AG04449 (cell line): Measurements from ENCODE around the gene PTGDR2.

Source experiments
- CTCF ChIA-PET: fragments of 350-600 bp; formaldehyde crosslinking; extraction: SDS; loops from one replicate; lab custom pipeline; 2021; ENCODE audit warnings: antibody characterized with exemption; lab: Yijun Ruan, JAX
- POLR2A ChIA-PET: fragments of 400-600, 350-600 bp; formaldehyde crosslinking; extraction: SDS; loops from one replicate; lab custom pipeline; 2020; ENCODE audit warnings: antibody characterized with exemption, inconsistent platforms; lab: Yijun Ruan, JAX
- DNase-seq: peaks from one replicate; pipeline ENCODE4 v3.0.0-alpha.2; 2010; ENCODE audit warnings: low read depth, low spot score
- H3K4me3 ChIP-seq: 2 replicates; pipeline ENCODE4 v1.5.1; 2011; ENCODE audit warnings: low read depth, mild to moderate bottlenecking, control low read depth, low read length
- TF ChIP-seq, protein P1 (sequence below): IDR thresholded peaks from one replicate; pipeline ENCODE4 v1.5.1; 2011; ENCODE audit warnings: mild to moderate bottlenecking, moderate library complexity, low read length, control low read depth, inconsistent platforms; ENCODE audit not compliant: insufficient read depth; ENCODE audit errors: missing control alignments

The PTGDR2 gene

DNA sequence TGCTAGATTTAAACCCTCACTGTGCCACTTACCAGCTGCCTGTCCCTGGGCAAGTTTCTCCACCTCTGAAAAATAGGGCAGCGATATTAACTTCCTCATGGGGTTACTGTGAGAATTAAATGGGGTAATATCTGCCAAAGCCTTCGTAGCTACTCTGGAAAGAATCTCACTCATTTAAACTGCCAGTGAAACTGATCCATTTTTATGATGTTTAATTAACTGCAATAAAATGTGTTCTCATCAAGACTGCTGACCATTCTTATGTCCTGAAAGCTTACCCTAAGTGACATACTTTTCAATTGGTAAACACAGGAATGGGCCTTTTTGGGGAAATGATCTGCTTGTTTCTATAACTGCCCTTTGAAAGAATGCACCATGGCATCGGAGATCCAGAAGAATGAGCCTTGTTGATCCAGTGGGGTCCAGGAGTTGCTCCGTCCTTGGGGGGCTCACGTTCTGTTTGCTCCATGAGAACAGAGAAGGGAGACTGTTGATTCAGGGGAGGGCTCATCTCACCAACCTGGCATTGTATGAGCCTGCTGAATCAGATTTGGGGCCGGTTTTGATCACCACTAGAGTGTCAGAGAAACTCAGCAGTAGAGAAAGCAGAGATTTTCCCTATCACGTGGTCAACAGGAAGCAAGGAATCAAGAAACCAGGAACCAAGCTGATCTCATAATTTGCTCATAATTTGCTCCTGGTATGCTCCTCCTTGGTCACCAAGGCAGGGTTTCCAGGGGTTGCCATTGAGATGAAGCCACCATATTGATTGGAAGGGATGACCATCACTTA lies 20.8 kb downstream of the PTGDR2 start:
- DNase-seq: no peak
- H3K4me3 ChIP-seq: no peak overlapping the region
- ChIA-PET POLR2A (no interaction called here), CTCF (interaction anchor here (2.3 to 29.1 kb wide), 2 partner anchors 58 to 61 kb away, joined by 7 to 1087 read pairs; partner anchors contain the start of gene PRPF19)
- TF ChIP-seq, protein P1, sequence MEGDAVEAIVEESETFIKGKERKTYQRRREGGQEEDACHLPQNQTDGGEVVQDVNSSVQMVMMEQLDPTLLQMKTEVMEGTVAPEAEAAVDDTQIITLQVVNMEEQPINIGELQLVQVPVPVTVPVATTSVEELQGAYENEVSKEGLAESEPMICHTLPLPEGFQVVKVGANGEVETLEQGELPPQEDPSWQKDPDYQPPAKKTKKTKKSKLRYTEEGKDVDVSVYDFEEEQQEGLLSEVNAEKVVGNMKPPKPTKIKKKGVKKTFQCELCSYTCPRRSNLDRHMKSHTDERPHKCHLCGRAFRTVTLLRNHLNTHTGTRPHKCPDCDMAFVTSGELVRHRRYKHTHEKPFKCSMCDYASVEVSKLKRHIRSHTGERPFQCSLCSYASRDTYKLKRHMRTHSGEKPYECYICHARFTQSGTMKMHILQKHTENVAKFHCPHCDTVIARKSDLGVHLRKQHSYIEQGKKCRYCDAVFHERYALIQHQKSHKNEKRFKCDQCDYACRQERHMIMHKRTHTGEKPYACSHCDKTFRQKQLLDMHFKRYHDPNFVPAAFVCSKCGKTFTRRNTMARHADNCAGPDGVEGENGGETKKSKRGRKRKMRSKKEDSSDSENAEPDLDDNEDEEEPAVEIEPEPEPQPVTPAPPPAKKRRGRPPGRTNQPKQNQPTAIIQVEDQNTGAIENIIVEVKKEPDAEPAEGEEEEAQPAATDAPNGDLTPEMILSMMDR: no peak

GRCh38 chr11:60831501-60832079 lies 24.2 kb downstream of the PTGDR2 start:
- TF ChIP-seq, protein P1: no peak
- POLR2A ChIA-PET: interaction anchor here (2.2 kb wide), 1 partner anchor 56 kb away, joined by 12 read pairs; no protein-coding TSS in a partner anchor
- CTCF ChIA-PET: interaction anchor here (0.8 to 29.1 kb wide), 42 partner anchors 9 to 368 kb away, joined by 3 to 1087 read pairs (median 5); partner anchors contain the start of genes MS4A10, PRPF19, TMEM109 and ZP1
- DNase-seq: no peak
- no peak overlapping the region for H3K4me3 ChIP-seq

GRCh38 chr11:60831143-60831500 lies 24.6 kb downstream of the PTGDR2 start:
- ChIA-PET CTCF (interaction anchor here (0.7 to 29.1 kb wide), 44 partner anchors 9 to 368 kb away, joined by 3 to 1087 read pairs (median 5); partner anchors contain the start of genes MS4A10, PRPF19, TMEM109 and ZP1), POLR2A (interaction anchor here (0.5 to 2.2 kb wide), 2 partner anchors 24 to 57 kb away, joined by 3 to 12 read pairs; no protein-coding TSS in a partner anchor)
- DNase-seq: no peak
- H3K4me3 ChIP-seq: no peak overlapping the region
- TF ChIP-seq, protein P1: peak; percentile 89

GRCh38 chr11:60830478-60831142 lies 25.1 kb downstream of the PTGDR2 start:
- POLR2A ChIA-PET: interaction anchor here (0.5 to 2.2 kb wide), 2 partner anchors 24 to 57 kb away, joined by 3 to 12 read pairs; no protein-coding TSS in a partner anchor
- TF ChIP-seq, protein P1: no peak
- CTCF ChIA-PET: interaction anchor here (0.7 to 29.1 kb wide), 43 partner anchors 10 to 369 kb away, joined by 3 to 1087 read pairs (median 5); partner anchors contain the start of genes MS4A10, PRPF19, TMEM109 and ZP1
- DNase-seq: no peak
- H3K4me3 ChIP-seq: no peak overlapping the region

- TF ChIP-seq, protein P1: no peak
- no peak overlapping the region for H3K4me3 ChIP-seq
- CTCF ChIA-PET: interaction anchor here (29.1 kb wide), 1 partner anchor 70 kb away, joined by 1087 read pairs; the partner anchor contains the start of gene PRPF19
- POLR2A ChIA-PET: no interaction called here
- DNase-seq: no peak
Observed at GRCh38 chr11:60825790-60826189, 30.0 kb downstream of the PTGDR2 start.
